Activated CD4-positive, alpha-beta memory T cell treated with anti-CD3 and anti-CD28 coated beads, Interleukin-2, amount 10 ng/mL, durations not matched to agents 7 days and 5 days (primary cell): ENCODE measurements around the gene C1orf105. TPM values are rescaled to one million over a fixed set of nuclear protein-coding genes. Genes with fewer than 3 reads are reported as not detected.

ENCODE experiments used
- CTCF ChIA-PET: fragments of 350-600 bp; sonication (Branson Sonifier 250); formaldehyde crosslinking; loops from one replicate; lab custom pipeline; 2021; ENCODE audit warnings: antibody characterized with exemption, inconsistent platforms; lab: Charles Lee
- POLR2A ChIA-PET: fragments of 350-600 bp; sonication (Branson Sonifier 250); formaldehyde crosslinking; loops from one replicate; lab custom pipeline; 2021; ENCODE audit warnings: antibody characterized with exemption; lab: Charles Lee
- DNase-seq: peaks from one replicate; pipeline ENCODE4 v3.0.0-alpha.2; 2020
- H3K27ac Mint-ChIP-seq: one replicate; pipeline ENCODE4 v1.8.0; 2021; ENCODE audit warnings: mild to moderate bottlenecking, mixed read lengths
- H3K27me3 Mint-ChIP-seq: one replicate; pipeline ENCODE4 v1.8.0; 2021; ENCODE audit warnings: mixed read lengths
- H3K36me3 Mint-ChIP-seq: one replicate; pipeline ENCODE4 v1.8.0; 2021; ENCODE audit warnings: low read depth, mixed read lengths
- H3K4me1 Mint-ChIP-seq: one replicate; pipeline ENCODE4 v1.8.0; 2021; ENCODE audit warnings: mixed read lengths
- H3K4me3 Mint-ChIP-seq: one replicate; pipeline ENCODE4 v1.8.0; 2021; ENCODE audit warnings: mild to moderate bottlenecking, mixed read lengths
- H3K9me3 Mint-ChIP-seq: one replicate; pipeline ENCODE4 v1.8.0; 2021; ENCODE audit warnings: mixed read lengths
- total RNA-seq, 2 experiments: library from RNA; stranded (reverse); gene quantifications; one replicate each; pipeline ENCODE4 v1.2.3, GENCODE V29; 2021

Gene C1orf105
- total RNA-seq, 2 experiments from 2014 or later = not detected

DNA sequence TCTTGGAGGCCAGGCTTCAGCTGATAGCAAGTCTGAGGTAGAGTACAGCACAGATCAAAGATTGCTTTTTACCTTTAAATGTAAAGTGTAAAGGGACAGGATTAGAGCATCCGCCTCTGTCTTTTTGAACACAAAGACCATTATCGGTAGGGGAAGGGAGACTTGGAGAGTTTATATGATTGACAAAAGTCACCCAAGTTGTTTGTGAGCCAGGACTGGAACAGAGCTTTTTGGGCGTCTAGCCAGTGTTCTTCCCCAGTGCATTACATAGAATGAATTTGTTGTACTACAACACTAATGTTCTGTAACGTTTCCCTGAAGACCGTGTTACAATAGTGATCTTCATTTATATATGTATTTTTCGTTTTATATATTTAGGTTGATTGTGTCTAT is 32.7 kb downstream of the C1orf105 start:
- H3K4me3 Mint-ChIP-seq = no peak overlapping the region
- no peaks in the 10 kb centered on the region for H3K36me3 Mint-ChIP-seq
- H3K27me3 Mint-ChIP-seq = peaks cover 2% of the 10 kb centered on the region
- no peak overlapping the region for H3K27ac Mint-ChIP-seq
- POLR2A ChIA-PET = interaction anchor here (1.2 kb wide), 1 partner anchor 79 kb away, joined by 3 read pairs; no protein-coding TSS in a partner anchor
- DNase-seq = no peak
- peaks cover 32% of the 10 kb centered on the region for H3K4me1 Mint-ChIP-seq
- H3K9me3 Mint-ChIP-seq = no peaks in the 10 kb centered on the region
- CTCF ChIA-PET = interaction anchor here (1.0 to 1.3 kb wide), 2 partner anchors 10 to 272 kb away, joined by 3 read pairs; no protein-coding TSS in a partner anchor

DNA sequence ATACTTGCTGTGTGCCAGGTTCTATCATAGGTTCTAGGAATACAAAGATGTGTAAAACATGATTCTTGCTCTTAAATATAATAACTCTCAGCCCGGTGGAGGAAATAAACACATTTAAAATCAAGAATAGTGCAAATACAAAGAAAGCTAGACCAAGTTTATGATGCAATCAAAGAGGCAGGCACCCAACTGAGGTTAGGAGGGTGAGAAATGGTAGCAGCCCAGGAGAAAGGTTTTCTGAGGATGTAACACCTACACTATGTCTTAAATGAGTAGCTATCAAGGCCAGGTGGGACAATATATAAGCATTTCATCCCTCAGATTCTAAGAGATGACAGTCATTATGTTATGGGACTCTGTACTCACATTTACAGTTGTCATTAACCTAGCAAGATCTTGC is 33.1 kb downstream of the C1orf105 start:
- H3K9me3 Mint-ChIP-seq = no peaks in the 10 kb centered on the region
- CTCF ChIA-PET = interaction anchor here (1.0 to 1.3 kb wide), 2 partner anchors 11 to 271 kb away, joined by 3 read pairs; no protein-coding TSS in a partner anchor

DNA sequence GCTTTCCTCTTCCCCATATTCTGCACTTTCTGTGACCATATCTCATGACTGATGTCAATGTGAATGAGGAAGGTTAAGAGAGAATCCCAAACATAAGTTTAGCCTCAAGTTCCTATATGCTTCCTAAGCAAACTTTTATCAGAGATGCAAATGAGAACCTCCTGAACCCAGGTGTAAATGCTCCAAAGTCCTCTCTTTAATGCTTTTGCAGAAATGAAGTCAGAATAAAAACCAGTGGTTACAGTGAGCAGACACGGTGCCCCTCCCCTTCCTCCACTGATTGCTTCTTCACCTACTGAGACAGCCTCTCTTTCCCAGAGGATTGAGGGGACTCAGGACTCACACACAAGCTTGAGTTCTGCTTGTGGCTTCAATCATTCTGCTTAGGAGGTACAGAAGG is 35.0 kb downstream of the C1orf105 start:
- CTCF ChIA-PET = no interaction called here

More for the DNA sequence above, 33.1 kb downstream of the C1orf105 start:
- Mint-ChIP-seq H3K27ac (no peak overlapping the region), H3K27me3 (peaks cover 2% of the 10 kb centered on the region), H3K4me3 (no peak overlapping the region), H3K36me3 (no peaks in the 10 kb centered on the region), H3K4me1 (peaks cover 30% of the 10 kb centered on the region)
- DNase-seq = no peak
- POLR2A ChIA-PET = interaction anchor here (1.2 kb wide), 1 partner anchor 79 kb away, joined by 3 read pairs; no protein-coding TSS in a partner anchor

DNA sequence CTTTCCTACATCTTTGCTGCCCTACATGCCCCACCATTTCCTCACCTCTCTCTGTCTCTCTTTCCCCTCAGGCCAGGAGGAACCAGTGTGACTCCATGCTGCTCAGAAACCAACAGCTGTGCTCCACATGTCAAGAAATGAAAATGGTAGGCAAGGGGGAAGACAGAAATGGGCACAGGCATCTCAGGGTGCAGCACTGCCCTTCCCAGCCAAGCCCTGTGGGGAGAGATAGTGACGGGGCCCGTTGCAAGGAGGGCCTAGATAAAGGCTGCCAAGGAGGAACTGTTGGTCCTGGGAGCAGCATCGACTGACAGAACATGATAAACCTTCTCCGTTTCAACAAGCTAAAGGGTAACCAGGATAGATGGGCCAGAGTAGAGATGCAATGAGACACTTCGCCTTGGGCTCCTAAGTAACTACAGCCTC is 35.9 kb downstream of the C1orf105 start:
- Mint-ChIP-seq H3K4me3 (no peak overlapping the region), H3K27ac (no peak overlapping the region), H3K9me3 (no peaks in the 10 kb centered on the region), H3K36me3 (no peaks in the 10 kb centered on the region), H3K27me3 (peaks cover 8% of the 10 kb centered on the region), H3K4me1 (peaks cover 4% of the 10 kb centered on the region)
- ChIA-PET POLR2A (no interaction called here), CTCF (interaction anchor here (1.1 to 3.3 kb wide), 2 partner anchors 12 to 267 kb away, joined by 3 to 13 read pairs; partner anchors contain the start of gene PIGC)
- DNase-seq = no peak

More for the DNA sequence above, 35.0 kb downstream of the C1orf105 start:
- H3K27ac Mint-ChIP-seq = no peak overlapping the region
- H3K9me3 Mint-ChIP-seq = no peaks in the 10 kb centered on the region
- peaks cover 6% of the 10 kb centered on the region for H3K27me3 Mint-ChIP-seq
- peaks cover 13% of the 10 kb centered on the region for H3K4me1 Mint-ChIP-seq
- H3K36me3 Mint-ChIP-seq = no peaks in the 10 kb centered on the region
- POLR2A ChIA-PET = no interaction called here
- no peak overlapping the region for H3K4me3 Mint-ChIP-seq
- DNase-seq = no peak

DNA sequence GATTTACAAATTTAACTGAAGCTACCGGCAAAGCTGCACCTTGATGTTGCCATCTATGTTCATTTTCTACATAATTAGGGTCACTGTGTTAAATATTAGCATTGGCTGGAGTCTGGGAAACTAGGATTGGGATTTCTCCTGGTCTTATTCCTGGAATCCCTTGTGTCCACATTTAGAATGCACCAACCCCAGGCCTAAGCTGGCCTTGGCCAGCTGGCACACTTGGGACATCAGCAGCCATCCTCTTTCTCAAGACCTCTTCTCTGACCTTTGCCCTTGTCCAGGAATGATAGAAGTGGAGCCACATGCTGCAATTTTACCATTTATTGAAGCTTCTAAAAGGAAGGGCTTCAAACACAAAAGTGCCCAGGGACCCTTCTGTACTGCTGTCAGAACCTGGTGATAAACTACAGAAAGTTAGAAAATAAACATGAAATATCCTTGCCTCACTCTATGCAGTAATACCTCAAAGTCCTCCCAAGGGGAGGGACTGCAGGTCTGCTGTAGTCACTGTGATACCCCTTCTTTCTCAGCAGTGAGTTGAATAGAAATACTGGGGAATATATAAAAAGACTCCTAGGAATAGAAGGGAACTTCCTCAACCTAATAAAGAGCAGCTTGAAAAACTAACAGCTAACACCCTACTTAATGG is 37.1 kb downstream of the C1orf105 start:
- no peak for DNase-seq
- Mint-ChIP-seq H3K4me3 (no peak overlapping the region), H3K27ac (no peak overlapping the region), H3K36me3 (no peaks in the 10 kb centered on the region), H3K4me1 (no peaks in the 10 kb centered on the region), H3K27me3 (peaks cover 8% of the 10 kb centered on the region), H3K9me3 (no peaks in the 10 kb centered on the region)
- ChIA-PET CTCF (interaction anchor here (3.3 kb wide), 1 partner anchor 14 kb away, joined by 13 read pairs; the partner anchor contains the start of gene PIGC), POLR2A (interaction anchor here (0.8 kb wide), 1 partner anchor 75 kb away, joined by 3 read pairs; no protein-coding TSS in a partner anchor)

DNA sequence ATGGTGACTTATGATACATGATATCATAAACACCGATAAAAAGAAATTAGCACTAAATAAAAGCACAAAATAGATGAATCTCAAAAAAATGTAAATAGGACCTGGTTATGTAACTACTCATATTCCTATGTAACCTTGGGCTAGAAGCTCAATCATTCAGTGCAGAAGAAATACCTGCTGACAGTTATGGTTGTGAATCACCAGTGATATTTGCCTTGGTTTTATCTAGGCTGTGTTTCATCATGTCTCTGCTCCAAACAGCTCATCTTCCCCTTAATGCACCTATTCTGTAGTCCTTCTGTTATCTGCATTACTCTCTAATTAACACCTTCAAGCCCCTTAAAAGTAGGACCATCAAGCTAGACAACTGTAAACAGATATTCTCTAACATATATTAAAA is 39.7 kb downstream of the C1orf105 start:
- no peaks in the 10 kb centered on the region for H3K36me3 Mint-ChIP-seq
- H3K4me1 Mint-ChIP-seq = no peaks in the 10 kb centered on the region
- no peak overlapping the region for H3K27ac Mint-ChIP-seq
- POLR2A ChIA-PET = interaction anchor here (0.9 kb wide), 1 partner anchor 72 kb away, joined by 3 read pairs; no protein-coding TSS in a partner anchor
- H3K4me3 Mint-ChIP-seq = no peak overlapping the region
- no peaks in the 10 kb centered on the region for H3K9me3 Mint-ChIP-seq
- CTCF ChIA-PET = interaction anchor here (1.2 kb wide), 1 partner anchor 282 kb away, joined by 3 read pairs; no protein-coding TSS in a partner anchor
- DNase-seq = no peak
- H3K27me3 Mint-ChIP-seq = peaks cover 6% of the 10 kb centered on the region

DNA sequence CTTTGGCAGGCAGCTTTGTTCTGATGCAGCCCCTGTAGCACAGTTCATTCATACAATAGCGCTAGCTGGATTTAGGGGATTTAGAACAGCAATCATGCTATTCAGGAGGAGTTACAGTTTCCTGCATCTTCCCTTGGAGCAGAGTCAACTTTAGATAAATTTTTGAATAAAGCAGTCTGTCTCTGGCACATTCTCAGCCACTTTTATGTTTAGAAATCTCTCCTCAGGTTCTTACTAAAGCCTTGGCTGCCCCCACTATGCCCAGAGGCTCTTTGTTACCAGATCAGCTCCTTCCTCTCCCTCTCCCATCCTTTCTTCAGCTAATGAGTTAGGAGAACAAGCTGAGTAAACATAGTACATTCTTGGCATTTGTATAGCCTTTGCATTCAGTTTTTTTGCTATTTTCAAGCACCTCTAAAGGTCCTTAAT is 40.4 kb downstream of the C1orf105 start:
- Mint-ChIP-seq H3K36me3 (no peaks in the 10 kb centered on the region), H3K9me3 (no peaks in the 10 kb centered on the region), H3K27me3 (peaks cover 8% of the 10 kb centered on the region), H3K4me3 (no peak overlapping the region), H3K4me1 (peaks cover 2% of the 10 kb centered on the region), H3K27ac (no peak overlapping the region)
- POLR2A ChIA-PET = interaction anchor here (0.9 kb wide), 1 partner anchor 72 kb away, joined by 3 read pairs; no protein-coding TSS in a partner anchor
- DNase-seq = no peak
- CTCF ChIA-PET = interaction anchor here (1.2 kb wide), 1 partner anchor 281 kb away, joined by 3 read pairs; no protein-coding TSS in a partner anchor

DNA sequence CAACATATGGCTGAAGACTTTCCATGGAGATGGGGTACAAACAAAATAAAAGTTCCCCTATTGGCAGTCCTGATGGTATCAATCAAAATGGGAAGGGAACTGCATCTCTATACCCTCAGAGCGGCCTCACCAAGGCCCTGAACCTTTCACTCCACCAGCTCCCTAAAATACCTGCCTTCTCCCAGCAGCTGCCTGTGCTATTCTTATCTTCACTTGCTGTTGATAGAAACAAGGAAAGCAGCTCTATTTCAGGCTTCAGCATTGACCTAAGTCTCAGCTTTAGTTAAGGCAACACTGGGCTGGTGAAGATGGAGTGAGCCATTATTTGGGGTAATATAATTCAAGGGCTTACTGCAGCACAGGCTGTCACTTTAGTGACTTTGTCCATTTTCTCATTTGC is 45.1 kb downstream of the C1orf105 start:
- Mint-ChIP-seq H3K9me3 (no peaks in the 10 kb centered on the region), H3K4me1 (peaks cover 2% of the 10 kb centered on the region), H3K27ac (no peak overlapping the region), H3K27me3 (peaks cover 3% of the 10 kb centered on the region), H3K4me3 (no peak overlapping the region), H3K36me3 (no peaks in the 10 kb centered on the region)
- ChIA-PET CTCF (interaction anchor here (1.4 kb wide), 1 partner anchor 22 kb away, joined by 3 read pairs; the partner anchor contains the start of gene PIGC), POLR2A (no interaction called here)
- no peak for DNase-seq

DNA sequence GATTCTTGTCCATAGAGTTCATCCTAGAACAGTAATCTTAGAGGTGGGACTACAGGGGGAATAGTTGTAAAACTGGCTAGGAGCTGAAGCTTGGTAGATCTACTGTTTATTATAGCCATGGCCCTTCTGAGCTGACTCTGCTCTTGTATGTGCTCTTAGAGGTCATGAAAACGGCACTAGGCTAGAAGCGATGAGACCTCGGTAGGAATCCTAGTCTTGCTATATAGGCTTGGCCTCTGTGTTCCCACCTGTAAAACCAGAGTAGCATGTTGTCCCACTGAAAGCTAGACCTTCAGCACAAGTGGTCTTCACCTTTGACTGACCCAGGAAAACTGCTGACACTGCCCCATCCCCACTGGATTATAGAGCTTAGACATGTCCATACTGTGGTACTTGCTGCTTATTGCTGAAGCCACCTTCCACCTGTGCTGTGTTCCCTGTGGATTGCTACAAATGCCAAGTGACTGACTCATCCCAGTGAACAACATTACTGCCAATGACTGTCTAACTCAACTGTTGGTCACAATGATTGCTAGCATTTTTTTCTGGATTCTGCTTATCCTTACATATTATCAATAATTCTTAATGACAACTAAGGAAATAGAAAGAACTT is 46.4 kb downstream of the C1orf105 start:
- H3K36me3 Mint-ChIP-seq = no peaks in the 10 kb centered on the region
- H3K4me3 Mint-ChIP-seq = no peak overlapping the region
- CTCF ChIA-PET = interaction anchor here (1.4 kb wide), 1 partner anchor 23 kb away, joined by 3 read pairs; the partner anchor contains the start of gene PIGC
- peaks cover 2% of the 10 kb centered on the region for H3K27me3 Mint-ChIP-seq
- H3K27ac Mint-ChIP-seq = no peak overlapping the region
- POLR2A ChIA-PET = no interaction called here
- H3K9me3 Mint-ChIP-seq = no peaks in the 10 kb centered on the region
- DNase-seq = no peak
- peaks cover 2% of the 10 kb centered on the region for H3K4me1 Mint-ChIP-seq

DNA sequence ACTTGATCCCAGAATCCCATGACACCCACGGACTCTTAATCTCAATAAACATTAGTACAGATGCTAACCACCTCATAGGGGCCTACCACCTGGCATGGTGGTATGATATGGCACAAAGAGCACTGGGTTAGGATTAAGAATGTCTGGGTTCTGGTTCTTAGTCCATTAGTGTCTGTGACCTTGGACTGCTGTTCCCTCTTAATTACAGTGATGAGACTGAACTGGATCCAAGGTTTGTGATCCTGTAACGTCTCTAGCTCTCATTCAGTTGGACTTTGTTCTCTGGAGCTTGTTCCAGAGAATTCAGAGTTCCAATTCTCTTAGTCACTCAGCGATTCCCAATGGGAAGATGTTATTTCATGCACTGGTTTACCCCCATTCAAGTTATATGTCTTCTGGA is 47.0 kb downstream of the C1orf105 start:
- POLR2A ChIA-PET = no interaction called here
- no peak for DNase-seq
- H3K4me1 Mint-ChIP-seq = peaks cover 2% of the 10 kb centered on the region

DNA sequence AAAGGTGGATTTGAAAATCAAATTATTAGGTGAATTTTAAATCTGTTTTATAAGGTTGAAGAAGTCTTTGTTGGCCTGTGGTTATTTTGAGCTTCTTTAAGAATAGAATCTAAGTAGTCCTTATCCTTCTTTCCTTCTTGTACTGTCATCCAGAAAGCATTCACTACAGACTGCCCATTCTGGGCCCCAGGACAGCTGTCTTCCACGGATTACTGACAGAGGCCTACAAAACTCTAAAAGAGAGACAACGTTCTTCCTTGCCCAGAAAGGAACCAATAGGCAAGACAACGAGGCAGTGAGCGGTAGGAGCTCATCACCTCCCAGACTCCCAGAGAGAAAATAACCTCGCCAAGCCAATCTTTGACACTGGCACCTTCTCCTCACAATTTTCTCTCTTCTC is 47.8 kb downstream of the C1orf105 start:
- no peak for DNase-seq
- peaks cover 2% of the 10 kb centered on the region for H3K4me1 Mint-ChIP-seq
- H3K9me3 Mint-ChIP-seq = no peaks in the 10 kb centered on the region
- no peak overlapping the region for H3K4me3 Mint-ChIP-seq
- peaks cover 3% of the 10 kb centered on the region for H3K27me3 Mint-ChIP-seq
- H3K27ac Mint-ChIP-seq = no peak overlapping the region
- ChIA-PET CTCF (no interaction called here), POLR2A (no interaction called here)
- no peaks in the 10 kb centered on the region for H3K36me3 Mint-ChIP-seq

More for the DNA sequence above, 47.0 kb downstream of the C1orf105 start:
- H3K36me3 Mint-ChIP-seq = no peaks in the 10 kb centered on the region
- H3K4me3 Mint-ChIP-seq = no peak overlapping the region
- H3K27me3 Mint-ChIP-seq = peaks cover 2% of the 10 kb centered on the region
- H3K27ac Mint-ChIP-seq = no peak overlapping the region
- no peaks in the 10 kb centered on the region for H3K9me3 Mint-ChIP-seq
- CTCF ChIA-PET = no interaction called here

DNA sequence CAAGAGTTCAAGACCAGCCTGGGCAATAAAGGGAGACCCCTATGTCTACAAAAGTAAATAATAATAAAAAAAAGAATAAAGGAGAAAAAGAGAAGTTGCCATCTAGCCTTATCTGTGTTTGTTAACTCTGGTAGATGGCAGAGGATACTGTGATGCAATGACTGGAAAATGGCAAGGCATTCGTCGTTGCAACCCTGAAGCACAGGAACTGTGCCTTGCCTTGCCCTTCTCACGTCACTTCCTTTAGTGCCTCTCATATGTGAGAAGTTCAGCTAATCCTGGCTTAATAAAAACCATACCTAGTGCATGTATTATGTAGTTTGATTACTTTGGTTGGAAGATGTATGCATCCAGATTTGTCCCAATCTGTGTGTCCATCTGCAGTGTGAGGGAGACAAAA is 49.2 kb downstream of the C1orf105 start:
- CTCF ChIA-PET = no interaction called here
- no peak overlapping the region for H3K4me3 Mint-ChIP-seq
- no peak for DNase-seq

DNA sequence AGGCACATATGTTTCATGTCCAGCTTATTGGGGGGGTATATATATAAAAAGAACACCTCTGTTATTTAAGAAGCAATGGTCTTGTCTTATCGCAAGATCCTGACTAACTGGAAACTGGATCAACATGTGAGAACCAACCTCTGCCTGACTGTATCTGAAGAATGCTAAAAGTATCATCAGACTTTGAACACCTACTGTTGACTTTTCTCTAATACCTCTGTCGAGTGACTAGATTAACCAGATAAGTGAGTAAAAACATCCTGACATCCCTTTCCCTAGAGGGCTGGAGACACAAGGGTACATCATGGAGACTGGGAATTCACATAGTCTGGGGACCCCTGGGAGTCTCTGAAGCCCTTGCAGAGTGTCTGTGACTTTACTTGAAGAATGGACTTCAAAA is 49.7 kb downstream of the C1orf105 start:
- ChIA-PET CTCF (no interaction called here), POLR2A (no interaction called here)
- peaks cover 2% of the 10 kb centered on the region for H3K4me1 Mint-ChIP-seq
- DNase-seq = no peak
- no peak overlapping the region for H3K4me3 Mint-ChIP-seq
- H3K27me3 Mint-ChIP-seq = peaks cover 9% of the 10 kb centered on the region
- H3K36me3 Mint-ChIP-seq = no peaks in the 10 kb centered on the region
- H3K9me3 Mint-ChIP-seq = no peaks in the 10 kb centered on the region
- no peak overlapping the region for H3K27ac Mint-ChIP-seq

More for the DNA sequence above, 49.2 kb downstream of the C1orf105 start:
- Mint-ChIP-seq H3K27me3 (peaks cover 7% of the 10 kb centered on the region), H3K9me3 (no peaks in the 10 kb centered on the region), H3K4me1 (peaks cover 2% of the 10 kb centered on the region), H3K27ac (no peak overlapping the region), H3K36me3 (no peaks in the 10 kb centered on the region)
- POLR2A ChIA-PET = no interaction called here
